ENCODE results near the gene HP1BP3. TPM values are rescaled to one million over a fixed set of nuclear protein-coding genes. Genes with fewer than 3 reads are reported as not detected.

Gene HP1BP3
- total RNA-seq, 4 donors from 2014 or later, result 108 to 342 (median 206) TPM

DNA sequence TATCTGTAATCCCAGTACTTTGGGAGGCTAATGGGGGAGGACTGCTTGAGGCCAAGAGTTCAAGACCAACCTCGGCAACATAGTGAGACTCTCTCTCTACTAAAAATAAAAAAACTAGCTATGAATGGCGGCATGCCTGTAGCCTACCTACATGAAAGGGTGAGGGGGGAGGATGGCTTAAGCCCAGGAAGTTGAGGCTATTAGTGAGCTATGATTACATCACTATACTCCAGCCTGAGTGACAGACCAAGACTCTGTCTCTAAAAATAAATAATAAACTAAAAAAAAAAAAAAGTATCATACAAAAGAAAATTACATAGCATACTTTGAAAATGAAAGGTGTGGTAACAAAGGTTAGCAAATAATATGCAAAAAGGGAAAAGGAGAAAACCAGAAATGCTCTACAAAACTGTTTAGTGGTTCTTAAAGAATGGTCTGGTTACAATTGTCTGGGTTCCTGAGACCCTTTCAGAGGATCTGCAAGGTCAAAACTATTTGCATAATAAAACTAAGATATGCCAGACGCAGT is 35.6 kb downstream of the HP1BP3 start:
- H3K4me3 ChIP-seq, result no peak overlapping the region
- TF ChIP-seq POLR2A (IDR thresholded peaks at IDR 0.05), result no peak
- TF ChIP-seq, protein P1, sequence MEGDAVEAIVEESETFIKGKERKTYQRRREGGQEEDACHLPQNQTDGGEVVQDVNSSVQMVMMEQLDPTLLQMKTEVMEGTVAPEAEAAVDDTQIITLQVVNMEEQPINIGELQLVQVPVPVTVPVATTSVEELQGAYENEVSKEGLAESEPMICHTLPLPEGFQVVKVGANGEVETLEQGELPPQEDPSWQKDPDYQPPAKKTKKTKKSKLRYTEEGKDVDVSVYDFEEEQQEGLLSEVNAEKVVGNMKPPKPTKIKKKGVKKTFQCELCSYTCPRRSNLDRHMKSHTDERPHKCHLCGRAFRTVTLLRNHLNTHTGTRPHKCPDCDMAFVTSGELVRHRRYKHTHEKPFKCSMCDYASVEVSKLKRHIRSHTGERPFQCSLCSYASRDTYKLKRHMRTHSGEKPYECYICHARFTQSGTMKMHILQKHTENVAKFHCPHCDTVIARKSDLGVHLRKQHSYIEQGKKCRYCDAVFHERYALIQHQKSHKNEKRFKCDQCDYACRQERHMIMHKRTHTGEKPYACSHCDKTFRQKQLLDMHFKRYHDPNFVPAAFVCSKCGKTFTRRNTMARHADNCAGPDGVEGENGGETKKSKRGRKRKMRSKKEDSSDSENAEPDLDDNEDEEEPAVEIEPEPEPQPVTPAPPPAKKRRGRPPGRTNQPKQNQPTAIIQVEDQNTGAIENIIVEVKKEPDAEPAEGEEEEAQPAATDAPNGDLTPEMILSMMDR (IDR thresholded peaks at IDR 0.05), result no peak
- no peaks in the 10 kb centered on the region for H3K4me1 ChIP-seq
- H3K27me3 ChIP-seq, result no peaks in the 10 kb centered on the region
- intact Hi-C loops (cut with DNase I; ENCODE audit: low total_unique reads), result no loop called here
- no peak overlapping the region for H3K27ac ChIP-seq
- H3K36me3 ChIP-seq, result no peaks in the 10 kb centered on the region
- H3K9me3 ChIP-seq, result no peaks in the 10 kb centered on the region
- DNase-seq, result no peak

DNA sequence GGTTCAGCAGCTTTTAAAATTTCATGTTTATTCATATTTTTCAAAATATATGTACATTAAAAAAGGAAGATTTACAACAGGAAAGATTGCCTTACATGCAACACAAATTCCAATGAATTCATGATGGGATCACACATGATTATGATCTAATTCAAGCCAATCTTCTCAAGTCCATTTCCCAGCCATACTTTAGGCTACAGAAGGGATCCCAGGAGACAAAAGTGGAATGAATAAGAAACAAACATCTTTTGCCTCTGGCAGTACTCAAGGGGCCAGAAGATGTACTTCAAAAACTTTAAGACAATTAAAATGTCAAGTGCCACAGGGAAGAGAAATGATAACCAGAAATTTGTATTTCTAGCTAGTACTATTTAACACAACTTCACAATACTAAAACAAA is 44.4 kb downstream of the HP1BP3 start:
- no peaks in the 10 kb centered on the region for H3K9me3 ChIP-seq
- no peak for TF ChIP-seq POLR2A (IDR thresholded peaks at IDR 0.05)
- TF ChIP-seq, protein P1 (IDR thresholded peaks at IDR 0.05), result no peak
- H3K36me3 ChIP-seq, result no peaks in the 10 kb centered on the region
- intact Hi-C loops (cut with DNase I; ENCODE audit: low total_unique reads), result no loop called here
- H3K4me3 ChIP-seq, result no peak overlapping the region
- no peak overlapping the region for H3K27ac ChIP-seq
- no peaks in the 10 kb centered on the region for H3K27me3 ChIP-seq
- no peak for DNase-seq
- H3K4me1 ChIP-seq, result no peaks in the 10 kb centered on the region

DNA sequence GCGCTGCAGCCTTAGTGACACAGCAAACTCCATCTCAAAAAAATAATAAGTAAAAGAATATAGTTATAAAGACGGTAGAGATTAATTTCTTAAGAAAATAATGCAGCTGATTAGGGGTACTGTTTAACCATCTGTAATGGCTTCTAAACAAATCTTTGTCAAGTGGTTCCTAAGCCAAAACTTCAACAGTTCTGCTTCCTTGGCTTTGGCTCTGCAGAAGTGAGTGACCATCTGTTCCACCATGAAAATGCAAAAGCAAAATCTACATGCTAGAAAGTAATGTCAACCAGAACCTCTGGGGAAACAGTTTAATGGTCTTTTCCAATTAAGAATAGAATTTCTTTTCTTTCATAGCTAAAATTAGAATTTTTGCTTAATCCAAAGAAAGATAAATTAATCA is 46.3 kb downstream of the HP1BP3 start:
- no peak for TF ChIP-seq POLR2A (IDR thresholded peaks at IDR 0.05)
- TF ChIP-seq, protein P1 (IDR thresholded peaks at IDR 0.05), result no peak
- no peaks in the 10 kb centered on the region for H3K36me3 ChIP-seq
- no peak overlapping the region for H3K27ac ChIP-seq

DNA sequence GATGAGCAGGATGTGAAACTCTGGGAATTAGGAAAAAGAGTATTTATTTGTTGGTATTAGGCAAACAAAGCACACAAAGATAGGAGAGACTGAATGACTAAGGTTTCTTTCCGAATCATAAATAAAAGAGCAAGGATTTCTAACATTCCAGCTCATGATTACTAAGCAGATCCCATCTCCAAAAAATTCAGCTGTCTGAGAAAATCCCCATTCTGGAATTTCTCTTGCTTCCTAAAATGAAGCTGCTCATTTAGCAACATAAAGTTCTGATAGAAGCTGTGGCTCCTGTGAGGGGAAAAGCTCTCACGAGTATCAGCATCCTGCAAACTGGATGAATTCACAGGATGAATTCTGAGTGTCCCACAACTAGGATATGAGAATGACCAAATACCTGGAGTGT is 47.9 kb downstream of the HP1BP3 start:
- no peak for DNase-seq
- Histone ChIP-seq H3K9me3 (no peaks in the 10 kb centered on the region), H3K4me1 (no peaks in the 10 kb centered on the region), H3K27ac (no peak overlapping the region), H3K4me3 (no peak overlapping the region), H3K27me3 (no peaks in the 10 kb centered on the region), H3K36me3 (no peaks in the 10 kb centered on the region)
- TF ChIP-seq POLR2A (IDR thresholded peaks at IDR 0.05), result no peak
- intact Hi-C loops (cut with DNase I; ENCODE audit: low total_unique reads), result no loop called here

More for the DNA sequence above, 46.3 kb downstream of the HP1BP3 start:
- no peak overlapping the region for H3K4me3 ChIP-seq
- no peaks in the 10 kb centered on the region for H3K9me3 ChIP-seq
- no peaks in the 10 kb centered on the region for H3K4me1 ChIP-seq
- intact Hi-C loops (cut with DNase I; ENCODE audit: low total_unique reads), result no loop called here
- DNase-seq, result no peak
- no peaks in the 10 kb centered on the region for H3K27me3 ChIP-seq

DNA sequence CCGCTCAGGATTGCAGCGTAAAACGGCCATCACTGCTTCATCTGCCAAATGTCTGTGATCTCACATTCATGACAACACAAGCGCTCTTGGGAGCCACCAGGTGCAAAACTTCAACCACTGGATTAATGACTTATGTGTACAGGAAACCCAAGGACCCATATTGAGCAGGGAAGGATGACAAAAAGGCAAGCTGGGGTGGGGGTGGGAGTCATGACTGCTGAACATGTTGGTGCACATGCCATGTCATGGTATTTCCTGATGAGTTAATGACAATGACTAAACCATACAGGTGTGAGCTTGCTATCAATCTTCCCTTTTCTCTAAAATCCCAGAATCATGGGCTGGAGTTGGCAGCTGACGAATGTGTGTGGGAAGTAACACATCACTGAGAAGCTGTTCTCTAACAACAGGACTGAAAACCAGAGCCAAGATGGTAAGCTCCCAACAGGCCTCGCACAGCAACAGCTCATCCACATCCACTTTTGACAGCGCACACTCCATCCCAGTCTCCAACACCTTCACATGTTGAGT is 51.5 kb downstream of the HP1BP3 start:
- Histone ChIP-seq H3K27me3 (no peaks in the 10 kb centered on the region), H3K36me3 (no peaks in the 10 kb centered on the region), H3K4me1 (peaks cover 0 to 16% of the 10 kb centered on the region in 2 donors), H3K4me3 (no peak overlapping the region), H3K27ac (peak overlapping the region; percentile 11 to 13), H3K9me3 (no peaks in the 10 kb centered on the region)
- TF ChIP-seq, protein P1 (IDR thresholded peaks at IDR 0.05), result no peak
- no peak for TF ChIP-seq POLR2A (IDR thresholded peaks at IDR 0.05)
- peak in 1 of 2 donors; percentile 50 for DNase-seq
- intact Hi-C loops (cut with DNase I; ENCODE audit: low total_unique reads), result no loop called here
